SK-MEL-5 (cell line): ENCODE results near the gene ASIP. TPM values are rescaled to one million over a fixed set of nuclear protein-coding genes. Genes with fewer than 3 reads are reported as not detected.
"Not testable (repeated sequence)": the region's sequence is repeated elsewhere in the genome, so short reads cannot be mapped to it uniquely, and the experiment has no call there.

Experiments
- DNase-seq: peaks from one replicate; pipeline ENCODE4 v3.0.0-alpha.2; 2016; ENCODE audit warnings: low read depth, low spot score
- in situ Hi-C: cut with HindIII; loops from 2 replicates; pipeline ENCODE4 v1.10.0; 2016; ENCODE audit warnings: low sequenced_read_pairs, high pct_unique_total_duplicates, low pct_unique_long_range_greater_than_20kb
- total RNA-seq: library from RNA; depleted of rRNA; stranded (reverse); fragments of >200 nt; shearing (Covaris generic); gene quantifications from 2 replicates; pipeline ENCODE4 v1.2.3, GENCODE V29; 2014

The ASIP gene
- total RNA-seq, 1 experiment from 2014 or later = 0.55 TPM

GRCh38 chr20:34268145-34268544 is 26.9 kb downstream of the ASIP start:
- in situ Hi-C loops = no loop called here
- no peak for DNase-seq

GRCh38 chr20:34268851-34269636 is 27.8 kb downstream of the ASIP start:
- no peak for DNase-seq
- in situ Hi-C loops = no loop called here

GRCh38 chr20:34269996-34270627 is 28.9 kb downstream of the ASIP start:
- no peak for DNase-seq
- in situ Hi-C loops = no loop called here

- in situ Hi-C loops = no loop called here
- DNase-seq = peak; percentile 26
Measured at GRCh38 chr20:34271956-34272355, 30.7 kb downstream of the ASIP start.

GRCh38 chr20:34274694-34275093 is 33.5 kb downstream of the ASIP start:
- in situ Hi-C loops = no loop called here
- DNase-seq = no peak

- DNase-seq = no peak
- in situ Hi-C loops = no loop called here
Measured at GRCh38 chr20:34281177-34281576, 40.0 kb downstream of the ASIP start.

- in situ Hi-C loops = no loop called here
Measured at GRCh38 chr20:34282041-34282440, 40.8 kb downstream of the ASIP start.

GRCh38 chr20:34283844-34284243 is 42.6 kb downstream of the ASIP start:
- in situ Hi-C loops = no loop called here
- DNase-seq = no peak

More at GRCh38 chr20:34282041-34282440, 40.8 kb downstream of the ASIP start:
- DNase-seq = no peak

- in situ Hi-C loops = no loop called here
- DNase-seq = no peak
Measured at GRCh38 chr20:34285450-34285849, 44.2 kb downstream of the ASIP start.

- DNase-seq, in situ Hi-C loops: not testable (repeated sequence)
Measured at GRCh38 chr20:34287500-34287899, 46.3 kb downstream of the ASIP start.

- in situ Hi-C loops = no loop called here
- DNase-seq = no peak
Measured at GRCh38 chr20:34290471-34290870, 49.2 kb downstream of the ASIP start.

- in situ Hi-C loops = no loop called here
- no peak for DNase-seq
Measured at GRCh38 chr20:34292496-34292895, 51.3 kb downstream of the ASIP start.

- no peak for DNase-seq
- in situ Hi-C loops = no loop called here
Measured at GRCh38 chr20:34293119-34293518, 51.9 kb downstream of the ASIP start.

- DNase-seq = no peak
- in situ Hi-C loops = no loop called here
Measured at GRCh38 chr20:34293589-34293988, 52.4 kb downstream of the ASIP start.

GRCh38 chr20:34294563-34294962 is 53.3 kb downstream of the ASIP start:
- in situ Hi-C loops = no loop called here
- DNase-seq = no peak

- DNase-seq = no peak
- in situ Hi-C loops = no loop called here
Measured at GRCh38 chr20:34295284-34295683, 54.1 kb downstream of the ASIP start.

- DNase-seq = no peak
- in situ Hi-C loops = no loop called here
Measured at GRCh38 chr20:34296468-34296867, 55.2 kb downstream of the ASIP start.

GRCh38 chr20:34298294-34298784 is 57.1 kb downstream of the ASIP start:
- DNase-seq, in situ Hi-C loops: not testable (repeated sequence)
